ENCODE data around the gene DUSP9. TPM values are rescaled to one million over a fixed set of nuclear protein-coding genes. Genes with fewer than 3 reads are reported as not detected.

DUSP9 gene
- total RNA-seq, 4 donors from 2014 or later: not detected

DNA sequence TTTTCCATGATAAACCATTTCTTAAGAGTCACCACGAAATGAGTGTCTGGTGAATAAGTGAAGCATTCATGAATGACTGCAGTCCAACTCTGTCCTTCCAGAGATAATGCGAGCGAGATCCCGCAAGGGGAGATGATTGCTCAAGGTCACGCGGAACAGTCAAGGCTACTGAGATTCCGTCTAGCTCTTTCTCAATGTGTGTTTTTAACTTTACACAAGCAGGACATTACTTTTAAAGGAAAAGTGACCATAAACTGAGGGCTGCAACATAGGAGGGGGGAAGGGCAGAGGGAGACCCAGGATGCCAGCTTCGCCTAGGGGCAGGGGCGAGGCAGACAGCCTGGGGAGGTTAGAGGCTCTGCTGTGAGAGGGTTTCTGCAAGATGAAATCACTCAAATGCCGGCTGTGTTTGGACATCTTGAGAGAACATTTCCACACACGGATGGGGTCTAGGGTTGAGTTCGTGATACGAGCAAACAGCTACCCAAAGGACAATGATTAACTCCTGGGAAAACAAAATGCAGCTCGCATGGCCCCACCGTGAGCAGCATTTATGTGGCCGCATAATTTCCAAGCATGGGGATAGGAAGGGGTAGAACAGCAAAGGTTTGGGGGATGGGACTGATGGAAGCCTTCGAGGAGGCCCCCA lies 24.2 kb upstream of the DUSP9 start:
- H3K4me3 ChIP-seq (replicated peaks in 1 of 3): no peak overlapping the region
- no peak for DNase-seq
- H3K27ac ChIP-seq: no peak overlapping the region
- no peaks in the 10 kb centered on the region for H3K9me3 ChIP-seq
- intact Hi-C loops (cut with DNase I): no loop called here
- TF ChIP-seq, protein P1, sequence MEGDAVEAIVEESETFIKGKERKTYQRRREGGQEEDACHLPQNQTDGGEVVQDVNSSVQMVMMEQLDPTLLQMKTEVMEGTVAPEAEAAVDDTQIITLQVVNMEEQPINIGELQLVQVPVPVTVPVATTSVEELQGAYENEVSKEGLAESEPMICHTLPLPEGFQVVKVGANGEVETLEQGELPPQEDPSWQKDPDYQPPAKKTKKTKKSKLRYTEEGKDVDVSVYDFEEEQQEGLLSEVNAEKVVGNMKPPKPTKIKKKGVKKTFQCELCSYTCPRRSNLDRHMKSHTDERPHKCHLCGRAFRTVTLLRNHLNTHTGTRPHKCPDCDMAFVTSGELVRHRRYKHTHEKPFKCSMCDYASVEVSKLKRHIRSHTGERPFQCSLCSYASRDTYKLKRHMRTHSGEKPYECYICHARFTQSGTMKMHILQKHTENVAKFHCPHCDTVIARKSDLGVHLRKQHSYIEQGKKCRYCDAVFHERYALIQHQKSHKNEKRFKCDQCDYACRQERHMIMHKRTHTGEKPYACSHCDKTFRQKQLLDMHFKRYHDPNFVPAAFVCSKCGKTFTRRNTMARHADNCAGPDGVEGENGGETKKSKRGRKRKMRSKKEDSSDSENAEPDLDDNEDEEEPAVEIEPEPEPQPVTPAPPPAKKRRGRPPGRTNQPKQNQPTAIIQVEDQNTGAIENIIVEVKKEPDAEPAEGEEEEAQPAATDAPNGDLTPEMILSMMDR (IDR thresholded peaks at IDR 0.05): no peak
- no peak for TF ChIP-seq POLR2A (IDR thresholded peaks at IDR 0.05)
- no peaks in the 10 kb centered on the region for H3K4me1 ChIP-seq
- WGBS, 2 donors: 59 to 73% methylated on average over 14 to 16 of the region's 17 CpGs
- no peaks in the 10 kb centered on the region for H3K36me3 ChIP-seq
- no peaks in the 10 kb centered on the region for H3K27me3 ChIP-seq

DNA sequence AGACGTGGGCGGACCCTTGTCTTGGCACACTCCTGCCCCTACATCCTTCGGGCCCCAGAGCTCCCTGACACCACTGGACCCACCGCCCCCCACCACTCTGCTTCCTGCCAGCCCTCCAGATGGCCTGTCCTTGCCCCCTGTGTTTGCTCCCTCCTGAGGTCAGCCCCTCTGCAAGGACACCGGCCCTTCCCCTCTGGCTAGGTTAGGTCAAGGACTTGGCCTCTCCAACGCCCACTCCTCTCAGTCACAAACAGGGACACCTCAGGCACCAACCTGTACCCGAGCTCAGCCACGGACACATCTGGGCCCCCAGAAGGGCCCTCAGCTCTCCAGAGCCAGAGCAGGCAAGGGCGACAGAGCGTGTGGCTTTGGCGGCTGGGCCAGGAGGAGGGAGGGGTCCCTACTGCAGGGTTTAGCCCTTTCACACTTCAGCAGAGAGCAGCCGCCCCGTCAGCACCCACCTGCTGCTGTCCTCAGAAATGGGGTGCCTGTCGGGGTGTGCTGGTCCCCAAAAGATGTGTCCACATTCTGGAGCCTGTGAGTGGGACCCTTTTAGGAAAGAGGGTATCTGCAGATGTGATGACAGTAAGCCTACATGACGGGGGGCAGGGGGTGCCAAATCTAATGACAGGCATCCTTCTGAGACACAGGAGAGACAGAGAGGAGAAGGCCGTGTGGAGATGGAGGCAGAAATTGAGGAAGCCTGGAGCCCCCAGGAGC lies 23.5 kb upstream of the DUSP9 start:
- H3K4me1 ChIP-seq: no peaks in the 10 kb centered on the region
- no peaks in the 10 kb centered on the region for H3K27me3 ChIP-seq
- TF ChIP-seq POLR2A (IDR thresholded peaks at IDR 0.05): no peak
- TF ChIP-seq, protein P1 (IDR thresholded peaks at IDR 0.05): no peak
- 45 to 66% methylated on average over 4 to 11 of the region's 16 CpGs for WGBS, 2 donors
- intact Hi-C loops (cut with DNase I): no loop called here
- no peak for DNase-seq
- no peaks in the 10 kb centered on the region for H3K36me3 ChIP-seq
- H3K4me3 ChIP-seq (replicated peaks in 1 of 3): no peak overlapping the region
- H3K27ac ChIP-seq: no peak overlapping the region
- no peaks in the 10 kb centered on the region for H3K9me3 ChIP-seq

DNA sequence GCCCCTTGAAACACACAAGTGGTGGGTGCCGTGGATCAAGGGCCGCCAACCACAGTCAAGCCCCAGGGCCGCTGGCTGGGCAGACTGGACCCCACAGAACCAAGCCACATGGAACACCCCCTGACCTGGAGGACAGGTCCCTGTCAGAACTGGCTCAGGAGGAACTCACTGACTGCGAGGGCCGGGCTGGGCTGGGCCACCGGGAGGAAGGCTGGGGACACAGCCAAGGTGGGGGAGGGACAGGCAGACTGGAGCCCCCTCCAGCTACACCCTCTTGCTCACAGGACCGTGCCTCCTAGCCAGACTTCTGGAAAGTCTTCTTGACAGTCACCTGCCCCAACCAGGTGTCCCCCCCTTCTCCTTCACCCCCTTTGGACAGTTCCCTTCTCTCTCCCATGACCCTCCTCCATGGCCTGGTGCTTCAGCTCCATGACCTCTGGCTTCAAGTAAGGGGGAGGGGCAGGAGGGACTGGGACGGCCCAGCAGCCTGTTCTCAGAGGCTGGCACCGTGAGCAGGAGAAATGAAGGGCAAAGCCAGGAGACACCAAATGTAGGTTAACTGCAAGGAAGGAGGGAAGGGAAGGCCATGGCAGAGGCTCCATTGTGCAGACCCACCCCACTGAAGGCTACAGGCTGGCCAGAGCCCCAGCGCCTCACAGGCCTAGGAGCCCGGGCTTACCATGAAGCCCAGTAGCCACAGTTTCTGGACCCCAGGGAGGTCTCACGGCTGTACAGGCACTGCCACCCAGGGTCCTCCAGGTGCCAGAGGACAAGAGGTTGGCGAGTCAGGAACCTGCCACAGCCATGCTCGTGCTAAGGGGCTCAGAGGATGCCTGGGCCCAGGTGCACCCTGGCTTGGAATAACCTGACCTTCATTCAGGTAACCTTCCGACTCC lies 22.6 kb upstream of the DUSP9 start:
- Histone ChIP-seq H3K4me1 (no peaks in the 10 kb centered on the region), H3K9me3 (no peaks in the 10 kb centered on the region), H3K27ac (no peak overlapping the region), H3K27me3 (no peaks in the 10 kb centered on the region), H3K4me3 (replicated peaks in 1 of 3) (no peak overlapping the region), H3K36me3 (no peaks in the 10 kb centered on the region)
- no peak for DNase-seq
- TF ChIP-seq, protein P1 (IDR thresholded peaks at IDR 0.05): no peak
- TF ChIP-seq POLR2A (IDR thresholded peaks at IDR 0.05): no peak
- intact Hi-C loops (cut with DNase I): no loop called here
- 79 to 80% methylated on average over 3 to 11 of the region's 15 CpGs for WGBS, 2 donors

DNA sequence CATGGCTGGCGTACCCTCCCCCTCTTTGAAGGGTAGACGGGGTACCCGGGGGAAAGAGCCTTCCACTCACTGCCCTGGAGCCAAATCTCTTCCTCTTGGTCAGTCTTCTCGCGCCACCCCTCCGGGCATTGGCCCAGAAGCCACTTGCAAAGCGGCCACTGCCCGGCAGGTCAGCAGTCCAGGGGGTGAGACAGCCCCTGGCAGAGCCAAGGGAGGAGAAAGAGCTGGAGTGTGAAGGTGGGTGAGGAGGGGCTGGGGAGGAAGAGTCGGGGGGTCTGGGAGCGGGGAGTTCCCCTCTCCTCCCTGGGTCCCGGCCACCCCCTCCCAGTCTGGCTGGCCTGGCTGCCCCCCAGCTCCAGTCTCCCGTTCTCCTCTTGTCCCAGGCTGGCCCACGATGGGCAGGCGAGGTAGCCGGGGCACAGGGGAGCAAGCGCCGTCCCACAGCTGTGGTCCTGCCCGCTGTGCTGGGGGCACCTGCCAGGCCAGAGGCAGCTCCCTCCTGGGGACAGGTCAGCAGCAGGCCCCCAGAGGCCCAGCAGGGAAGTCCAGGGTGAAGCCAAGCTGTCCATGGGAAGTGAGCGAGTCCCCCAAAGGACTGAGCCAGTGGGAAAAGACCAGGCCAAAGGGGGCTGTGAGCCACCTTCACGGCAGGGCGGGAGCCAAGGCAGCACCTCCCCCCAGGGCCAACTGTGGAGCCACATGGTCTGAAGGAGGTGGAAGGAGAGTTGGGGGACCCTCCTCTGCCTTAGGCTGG lies 21.6 kb upstream of the DUSP9 start:
- no peak overlapping the region for H3K4me3 ChIP-seq (replicated peaks in 1 of 3)
- WGBS, 2 donors: 70 to 78% methylated on average over 2 to 9 of the region's 21 CpGs
- no peaks in the 10 kb centered on the region for H3K4me1 ChIP-seq
- H3K27ac ChIP-seq: no peak overlapping the region
- intact Hi-C loops (cut with DNase I): no loop called here
- no peaks in the 10 kb centered on the region for H3K36me3 ChIP-seq
- no peak for TF ChIP-seq POLR2A (IDR thresholded peaks at IDR 0.05)
- TF ChIP-seq, protein P1 (IDR thresholded peaks at IDR 0.05): no peak
- no peak for DNase-seq
- H3K9me3 ChIP-seq: no peaks in the 10 kb centered on the region
- H3K27me3 ChIP-seq: no peaks in the 10 kb centered on the region

All from thyroid gland (tissue), 4 donors.